HG02943 (cell line): ENCODE results near the gene NBAS.
"Not testable (repeated sequence)": the region's sequence is repeated elsewhere in the genome, so short reads cannot be mapped to it uniquely, and the experiment has no call there.

Experiments used
- ATAC-seq: cut with Tn5 transposase; IDR thresholded peaks from one replicate; pipeline ENCODE4 v1.9.1; 2021; ENCODE audit warnings: mild to moderate bottlenecking, low read depth, moderate library complexity; ENCODE audit not compliant: unreplicated experiment

NBAS gene

DNA sequence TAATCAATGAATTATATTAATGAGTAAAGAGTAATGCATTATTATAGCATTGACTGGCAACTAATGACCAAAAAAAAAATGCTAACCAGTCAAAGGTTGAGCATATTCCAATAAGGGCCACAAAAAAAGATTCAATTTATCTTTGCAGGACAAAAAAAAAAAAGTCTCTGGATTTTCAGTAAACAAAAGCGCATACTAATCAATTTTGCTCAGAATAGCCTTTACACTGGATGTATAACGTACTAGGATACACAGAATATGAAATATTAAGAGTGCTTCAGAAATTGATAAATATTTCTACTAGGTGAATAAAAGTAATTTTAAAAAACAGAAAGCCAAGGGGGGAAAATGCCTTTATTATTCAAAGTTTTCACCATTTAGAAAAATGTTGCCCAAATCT lies 74.4 kb downstream of the NBAS start:
- ATAC-seq: no peak

DNA sequence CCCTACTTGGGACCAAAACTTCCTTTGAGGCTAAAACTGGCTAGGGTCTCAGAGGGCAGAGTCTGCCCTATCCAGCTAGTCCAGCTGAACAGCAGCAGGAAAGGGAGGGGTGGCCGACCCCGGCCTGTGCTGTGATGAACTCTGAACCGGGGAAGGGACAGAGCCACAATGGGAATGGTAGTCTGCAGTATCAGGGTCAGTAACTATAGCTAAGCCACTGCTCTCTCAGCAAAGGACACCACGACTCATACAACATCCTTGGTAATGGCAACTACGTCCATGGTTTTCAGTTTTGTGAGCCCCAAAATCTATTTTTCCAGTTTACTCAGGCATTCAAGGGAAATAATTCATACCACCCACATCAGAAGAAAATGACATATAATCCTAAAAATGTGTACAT lies 75.2 kb downstream of the NBAS start:
- ATAC-seq: no peak

DNA sequence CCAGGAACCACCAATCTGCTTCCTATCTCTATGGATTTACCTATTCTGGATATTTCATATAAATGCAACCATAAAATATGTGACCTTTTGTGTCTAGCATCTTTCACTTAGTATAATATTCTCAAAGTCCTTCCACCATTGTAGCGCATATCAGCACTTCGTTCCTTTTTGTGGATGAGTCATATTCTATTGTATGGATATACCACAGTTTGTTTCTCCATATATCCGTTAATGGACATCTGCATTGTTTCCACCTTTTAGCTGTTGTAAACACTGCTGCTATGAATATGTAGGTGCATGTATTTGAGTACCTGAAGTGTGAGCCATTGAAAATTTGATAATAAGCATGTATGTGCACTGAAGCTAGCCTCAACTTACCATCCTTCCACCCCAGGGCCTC lies 80.1 kb downstream of the NBAS start:
- ATAC-seq: no peak

DNA sequence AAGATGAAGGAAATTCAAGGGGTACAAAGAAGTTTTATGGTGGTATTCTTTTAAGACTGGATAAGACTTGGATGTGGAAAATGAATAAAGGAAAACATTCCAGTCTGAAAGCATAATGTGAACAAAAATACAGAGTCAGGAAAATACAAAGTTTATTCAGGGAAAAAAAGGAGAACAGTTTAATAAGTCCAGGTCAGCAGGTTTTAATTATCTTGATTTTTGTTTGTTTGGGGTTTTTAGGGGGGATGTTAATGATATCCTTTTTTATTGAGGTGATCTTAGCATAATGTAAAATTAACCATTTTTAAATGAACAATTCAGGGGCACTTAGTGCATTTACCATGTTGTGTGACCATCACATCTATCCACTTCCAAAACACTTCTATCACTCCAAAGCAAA lies 80.6 kb downstream of the NBAS start:
- ATAC-seq: no peak

DNA sequence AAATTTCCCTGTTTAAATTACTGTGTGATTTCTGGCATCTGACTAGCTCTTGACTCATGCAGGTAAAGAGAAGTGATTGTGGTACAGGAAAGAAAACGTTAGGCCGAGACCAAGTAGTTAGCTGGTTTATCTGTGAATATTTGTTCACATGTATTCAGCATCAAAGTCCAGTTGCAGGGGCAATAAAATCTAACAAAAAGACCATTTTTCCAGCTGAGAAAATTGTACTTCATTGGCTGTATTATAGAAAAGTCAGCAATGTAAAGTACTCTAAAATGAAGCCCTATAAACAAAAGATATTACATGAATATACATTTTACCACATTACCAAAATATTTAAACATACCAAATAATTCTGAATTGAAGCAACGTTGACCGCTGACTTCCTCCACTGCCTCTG lies 88.3 kb downstream of the NBAS start:
- no peak for ATAC-seq

DNA sequence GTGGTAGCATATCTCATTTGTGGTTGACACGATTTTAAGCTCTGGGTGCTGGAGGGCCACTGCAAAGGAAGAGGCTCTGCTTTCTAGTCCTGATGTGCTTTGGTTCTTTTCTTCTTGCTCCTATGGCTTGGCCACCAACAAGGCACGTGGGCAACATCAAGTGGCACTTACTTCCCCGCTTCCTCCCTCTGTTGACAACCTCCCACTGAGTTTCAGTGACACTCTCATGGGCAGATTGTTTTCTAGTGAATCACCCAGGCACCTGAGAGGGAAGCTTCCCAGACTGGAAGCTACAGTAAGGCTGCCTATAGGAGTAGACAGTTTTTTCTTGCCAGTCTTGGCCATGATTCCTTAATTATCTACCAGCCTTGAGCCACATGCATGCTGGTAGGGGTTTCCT lies 89.0 kb downstream of the NBAS start:
- ATAC-seq: no peak

DNA sequence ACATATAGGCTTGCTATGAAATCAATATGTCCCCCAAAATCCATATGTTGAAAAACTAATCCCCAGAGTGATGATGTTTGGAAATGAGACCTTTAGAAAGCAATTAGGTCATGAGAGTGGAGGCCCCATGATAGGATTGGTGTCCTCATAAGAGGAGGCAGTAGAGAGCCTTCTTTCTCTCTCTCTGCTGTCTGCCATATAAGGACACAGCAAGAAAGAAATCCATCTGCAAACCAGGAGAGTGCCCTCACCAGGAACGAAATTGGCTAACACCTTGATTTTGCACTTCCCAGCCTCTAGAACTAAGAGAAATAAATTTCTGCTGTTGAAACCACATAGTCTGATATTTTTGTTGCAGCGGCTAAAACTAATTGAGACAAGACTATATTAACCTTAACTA lies 89.5 kb downstream of the NBAS start:
- ATAC-seq: no peak

DNA sequence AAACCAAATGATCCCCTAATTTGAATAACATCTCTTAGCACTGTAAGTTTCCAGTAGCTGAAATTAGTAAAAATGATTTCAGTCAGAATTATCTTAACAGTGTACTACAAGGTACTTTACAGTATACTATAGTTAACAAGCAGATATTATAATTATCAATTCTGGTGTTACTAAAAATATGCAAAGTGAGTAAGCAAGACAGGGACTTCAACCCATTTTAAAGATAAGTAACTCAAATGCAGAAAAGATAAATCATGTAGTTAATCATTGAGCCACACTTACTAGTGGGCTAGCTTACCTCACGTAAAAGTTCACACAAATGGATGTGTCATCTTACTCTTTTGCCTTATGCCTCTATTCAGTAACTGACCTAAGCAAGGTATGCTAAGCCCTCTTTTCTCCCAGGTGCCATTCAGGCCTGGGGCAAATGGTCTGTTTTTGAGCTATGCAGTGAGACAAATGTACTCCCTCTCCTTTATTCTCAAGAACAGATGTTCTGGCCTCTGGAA lies 101.0 kb downstream of the NBAS start:
- ATAC-seq: no peak

DNA sequence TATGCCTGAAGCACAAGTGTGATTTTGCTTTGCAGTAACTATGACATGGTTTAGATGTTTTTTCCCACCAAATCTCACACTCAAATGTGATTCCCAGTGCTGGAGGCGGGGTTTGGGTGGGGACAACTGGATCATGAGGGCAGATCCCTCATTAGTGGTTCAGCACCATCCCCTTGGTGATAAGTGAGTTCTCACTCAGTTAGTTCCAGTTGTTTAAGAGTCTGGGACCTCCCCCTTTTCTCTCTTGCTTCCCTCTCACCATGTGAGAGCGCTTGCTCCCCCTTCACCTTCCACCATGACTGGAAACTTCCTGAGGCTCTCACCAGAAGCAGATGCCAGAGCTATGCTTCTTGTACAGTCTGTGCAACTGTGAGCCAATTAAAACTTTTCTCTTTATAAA lies 102.9 kb downstream of the NBAS start:
- ATAC-seq: no peak

DNA sequence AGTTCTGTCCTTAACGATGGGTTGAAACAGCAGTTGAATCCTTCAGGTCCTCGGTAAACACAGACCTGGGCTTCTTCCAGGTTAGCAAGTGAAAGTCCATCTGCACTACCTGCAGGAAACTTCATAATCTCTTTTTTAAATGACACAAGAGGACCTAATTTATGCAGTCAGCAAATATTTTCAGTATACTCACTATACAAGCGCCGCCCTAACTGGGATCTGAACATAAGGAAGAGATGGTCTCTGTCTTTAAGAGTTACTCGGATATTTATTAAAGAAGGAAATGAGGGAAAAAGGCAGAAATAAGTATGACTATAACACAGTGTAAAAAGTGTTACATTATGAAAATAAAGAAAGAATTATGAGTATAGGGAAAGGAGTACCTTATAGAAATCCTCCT lies 103.3 kb downstream of the NBAS start:
- ATAC-seq: no peak

DNA sequence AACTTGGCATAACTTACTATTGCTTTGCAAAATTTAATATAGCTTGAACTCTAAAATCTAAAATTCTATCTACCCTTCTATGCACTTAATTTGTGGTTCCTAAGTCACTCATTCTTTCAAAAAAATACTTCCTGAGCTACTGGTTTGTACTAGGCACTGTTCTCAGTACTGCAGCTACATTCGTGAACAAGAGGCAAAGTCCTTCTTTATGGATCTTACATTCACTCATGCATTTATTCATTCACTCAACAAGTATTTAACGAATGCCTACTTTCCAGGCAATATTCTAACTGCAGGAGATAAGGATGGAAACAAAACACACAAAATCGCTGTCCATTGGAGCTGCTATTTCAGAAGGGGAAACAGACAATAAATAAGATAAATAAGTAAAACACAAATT lies 104.8 kb downstream of the NBAS start:
- no peak for ATAC-seq

DNA sequence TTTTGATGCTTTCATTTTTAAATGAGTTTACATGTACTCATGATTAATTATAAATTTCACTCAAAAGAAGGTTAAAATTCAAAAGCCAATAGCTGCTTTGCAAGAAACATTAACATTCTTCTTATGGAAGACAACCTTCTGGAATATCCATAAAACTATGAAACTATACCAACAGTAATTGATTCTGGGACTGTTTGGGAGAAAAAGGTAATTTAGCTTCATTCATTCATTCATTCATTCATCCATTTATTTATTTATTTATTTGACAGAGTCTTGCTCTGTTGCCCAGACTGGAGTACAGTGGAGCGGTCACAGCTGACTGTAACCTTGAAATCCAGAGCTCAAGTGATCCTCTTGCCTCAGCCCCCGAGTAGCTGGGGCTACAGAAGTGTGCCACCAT lies 110.3 kb downstream of the NBAS start:
- no peak for ATAC-seq

DNA sequence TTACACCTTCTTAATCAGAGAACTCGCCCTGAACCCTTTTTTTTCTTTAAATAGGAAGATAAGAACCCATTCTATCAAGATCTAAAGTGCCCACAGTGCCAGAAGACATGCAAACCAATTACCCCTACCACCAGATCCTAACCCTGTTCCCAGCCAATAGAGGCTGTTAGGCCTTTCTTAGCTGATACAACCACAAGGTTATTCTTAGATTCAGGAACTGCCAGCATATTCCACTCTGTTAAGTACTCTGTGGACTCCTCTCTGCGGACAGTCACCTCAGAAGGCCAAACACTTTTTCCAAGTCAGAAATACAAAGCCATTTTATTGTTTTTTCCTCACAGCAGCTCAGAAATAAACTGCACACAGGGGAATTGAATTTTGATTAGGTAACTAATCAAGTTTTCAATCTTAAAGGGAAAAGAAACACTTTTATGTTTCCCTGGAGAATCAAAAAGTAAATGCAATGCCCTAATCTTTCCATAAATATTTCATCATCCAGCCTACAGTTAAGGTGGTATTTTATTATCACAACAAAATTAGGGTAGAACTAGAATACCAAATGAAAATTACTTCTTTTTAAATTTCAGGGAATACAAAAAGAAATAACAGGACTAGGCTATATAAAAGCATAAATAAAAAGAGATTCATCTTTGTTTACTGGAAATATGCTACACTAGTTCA lies 111.4 kb downstream of the NBAS start:
- no peak for ATAC-seq

DNA sequence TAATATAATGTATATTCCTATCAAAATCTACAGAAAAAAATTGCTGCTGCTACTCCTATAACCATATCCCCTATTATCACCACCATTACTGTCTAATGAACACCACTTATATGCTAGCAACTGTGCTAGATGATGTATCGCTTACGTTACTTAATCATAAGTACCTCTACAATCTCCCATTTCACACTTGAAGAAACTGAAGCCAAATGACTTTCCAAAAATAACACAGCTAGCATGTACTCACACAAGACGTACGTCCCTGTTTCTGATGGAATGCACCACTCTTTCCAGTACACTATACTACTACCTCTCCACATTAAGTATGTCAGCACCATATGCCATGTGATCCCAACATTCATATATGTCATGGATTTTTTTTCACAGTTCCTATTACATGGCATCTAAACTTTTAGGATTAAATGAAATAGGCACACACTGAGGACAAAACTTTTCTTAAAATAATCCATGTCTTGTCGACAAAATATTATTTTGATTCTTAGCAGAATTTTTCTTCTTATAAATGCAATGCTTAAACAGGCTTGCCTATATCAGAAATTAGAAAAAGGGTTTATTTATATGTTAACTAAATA lies 112.8 kb downstream of the NBAS start:
- ATAC-seq: no peak

DNA sequence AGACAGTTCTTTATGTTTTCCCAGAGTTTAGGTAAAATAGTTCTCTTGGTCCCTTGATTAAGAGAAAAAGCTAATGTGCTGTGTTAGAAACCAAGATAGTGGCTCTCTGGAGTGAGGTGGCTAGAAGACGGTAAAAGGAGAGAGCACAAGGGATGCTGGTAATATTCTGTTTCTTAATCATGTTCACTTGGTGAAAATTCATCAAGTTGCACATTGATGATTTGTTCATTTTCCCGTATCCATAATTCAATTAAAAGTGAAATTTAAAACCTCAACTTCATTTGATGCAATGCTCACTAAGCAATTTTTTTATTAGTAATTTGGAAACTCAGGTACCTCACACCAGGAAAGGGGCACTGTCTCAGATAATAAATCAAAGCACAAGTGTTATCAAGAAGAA lies 113.8 kb downstream of the NBAS start:
- no peak for ATAC-seq

DNA sequence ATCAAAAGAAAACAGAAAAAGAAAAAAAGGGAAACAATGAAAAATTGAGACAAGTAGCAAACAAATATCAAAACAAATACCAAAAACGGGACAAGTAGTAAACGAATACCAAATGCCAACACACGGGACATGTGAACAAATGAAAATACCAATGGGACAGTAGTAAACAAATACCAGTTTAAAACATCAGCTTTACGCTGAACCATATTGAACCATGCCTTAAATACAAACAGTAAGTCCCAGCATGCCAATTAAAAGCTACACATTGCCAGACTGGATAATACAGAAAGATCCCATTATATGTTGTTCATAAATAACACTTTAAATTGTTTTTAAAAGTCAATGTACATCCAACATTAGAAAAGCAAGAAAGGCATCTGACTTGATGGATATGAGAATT lies 114.2 kb downstream of the NBAS start:
- ATAC-seq: no peak

DNA sequence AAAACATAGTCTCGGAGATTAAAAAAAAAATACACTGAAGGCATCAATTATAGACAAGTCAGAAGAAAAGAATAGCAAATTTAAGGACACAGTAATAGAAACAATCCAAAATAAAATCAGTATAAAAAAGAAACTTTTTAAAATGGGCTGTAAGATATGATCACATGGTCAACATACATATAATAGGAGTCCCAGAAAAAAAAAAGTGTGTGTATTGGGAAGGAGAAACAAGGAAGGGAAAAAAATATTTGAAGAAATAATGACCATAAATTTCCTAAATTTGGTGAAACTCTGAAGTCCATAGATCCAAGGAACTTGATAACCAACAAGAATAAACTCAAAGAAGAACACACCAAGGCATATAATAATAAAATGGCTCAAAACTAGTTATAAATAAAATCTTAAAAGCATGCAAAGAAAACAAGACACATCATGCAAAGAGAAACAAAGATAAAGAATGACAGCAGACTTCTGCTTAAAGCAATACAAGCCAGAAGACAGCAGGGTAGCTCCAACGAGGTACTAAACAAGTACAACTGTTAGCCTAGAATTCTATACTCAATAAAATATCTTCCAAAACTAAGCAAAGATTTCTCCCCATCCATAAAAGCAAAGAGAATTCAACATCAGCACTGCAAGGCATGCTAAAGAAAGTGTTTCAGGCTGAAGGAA lies 115.1 kb downstream of the NBAS start:
- ATAC-seq: no peak

DNA sequence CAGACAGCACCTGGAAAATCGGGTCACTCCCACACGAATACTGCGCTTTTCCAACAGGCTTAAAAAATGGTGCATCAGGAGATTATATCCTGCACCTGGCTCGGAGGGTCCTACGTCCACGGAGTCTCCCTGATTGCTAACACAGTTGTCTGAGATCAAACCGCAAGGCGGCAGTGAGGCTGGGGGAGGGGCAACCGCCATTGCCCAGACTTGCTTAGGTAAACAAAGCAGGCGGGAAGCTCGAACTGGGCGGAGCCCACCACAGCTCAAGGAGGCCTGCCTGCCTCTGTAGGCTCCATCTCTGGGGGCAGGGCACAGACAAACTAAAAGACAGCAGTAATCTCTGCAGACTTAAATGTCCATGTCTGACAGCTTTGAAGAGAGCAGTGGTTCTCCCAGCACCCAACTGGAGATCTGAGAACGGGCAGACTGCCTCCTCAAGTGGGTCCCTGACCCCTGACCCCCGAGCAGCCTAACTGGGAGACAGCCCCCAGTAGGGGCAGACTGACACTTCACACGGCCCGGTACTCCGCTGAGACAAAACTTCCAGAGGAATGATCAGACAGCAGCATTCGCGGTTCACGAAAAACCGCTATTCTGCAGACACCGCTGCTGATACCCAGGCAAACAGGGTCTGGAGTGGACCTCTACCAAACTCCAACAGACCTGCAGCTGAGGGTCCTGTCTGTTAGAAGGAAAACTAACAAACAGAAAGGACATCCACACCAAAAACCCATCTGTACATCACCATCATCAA lies 121.2 kb downstream of the NBAS start:
- ATAC-seq: not testable (repeated sequence)

DNA sequence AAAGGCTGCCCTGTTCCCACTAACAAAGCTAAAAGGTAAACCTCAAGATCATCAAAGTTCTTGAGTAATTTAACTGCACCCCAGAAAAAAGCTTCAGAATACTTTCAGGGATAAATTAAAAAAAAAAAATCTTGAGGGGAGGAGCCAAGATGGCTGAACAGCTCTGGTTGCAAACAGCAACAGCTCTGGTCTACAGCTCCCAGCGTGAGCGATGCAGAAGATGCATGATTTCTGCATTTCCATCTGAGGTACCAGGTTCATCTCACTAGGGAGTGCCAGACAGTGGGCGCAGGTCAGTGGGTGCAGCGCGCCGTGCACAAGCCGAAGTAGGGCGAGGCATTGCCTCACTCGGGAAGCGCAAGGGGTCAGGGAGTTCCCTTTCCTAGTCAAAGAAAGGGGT lies 121.8 kb downstream of the NBAS start:
- not testable (repeated sequence) for ATAC-seq

DNA sequence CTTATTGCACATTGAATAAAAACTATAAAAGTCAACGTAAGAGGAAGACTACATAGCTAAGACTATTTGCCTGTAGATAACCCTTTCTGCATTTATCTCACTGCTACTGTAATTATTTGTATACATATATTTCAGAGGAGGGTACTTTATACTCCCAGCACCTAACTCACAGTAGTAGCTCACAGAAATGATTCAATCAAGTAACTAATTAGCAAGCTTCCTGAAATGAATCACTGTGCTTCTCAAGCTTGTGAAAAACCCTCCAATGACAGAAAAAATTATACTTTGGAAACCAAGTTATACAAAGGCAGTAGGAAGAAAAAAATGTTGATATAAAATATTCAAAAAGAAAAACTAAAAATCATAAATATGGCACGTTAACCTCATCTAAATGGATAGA lies 124.9 kb downstream of the NBAS start:
- no peak for ATAC-seq

DNA sequence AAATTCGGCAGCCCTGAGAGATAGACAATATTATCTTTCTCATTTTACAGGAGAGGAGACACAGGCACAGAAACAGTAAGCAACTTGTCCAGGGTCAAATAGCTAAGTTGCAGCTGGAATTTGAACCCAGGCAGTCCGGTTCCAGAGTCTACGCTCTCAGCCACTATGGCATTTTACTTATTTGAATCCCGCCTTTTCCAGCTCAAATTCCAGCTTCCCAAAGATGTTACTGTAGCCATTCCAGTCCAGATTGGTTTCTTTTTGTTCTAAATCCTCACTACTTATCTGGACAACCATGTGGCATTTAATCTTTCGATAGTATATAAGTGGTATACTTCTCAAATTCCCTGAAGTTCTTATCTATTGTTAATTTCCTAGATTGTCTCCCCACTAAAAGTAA lies 125.7 kb downstream of the NBAS start:
- no peak for ATAC-seq
